NCI-H82 treated with DMSO at 0.1 percent for 48 hours (cell line): ENCODE data around the gene MTPN.
A peak's percentile ranks its signal among the peaks of the same experiment; 100 is the strongest.

ENCODE experiments used
- DNase-seq: peaks from one replicate; lab custom pipeline; 2025; ENCODE audit not compliant: unreplicated experiment; lab: John Stamatoyannopoulos, UW

The MTPN gene, protein sequence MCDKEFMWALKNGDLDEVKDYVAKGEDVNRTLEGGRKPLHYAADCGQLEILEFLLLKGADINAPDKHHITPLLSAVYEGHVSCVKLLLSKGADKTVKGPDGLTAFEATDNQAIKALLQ

DNA sequence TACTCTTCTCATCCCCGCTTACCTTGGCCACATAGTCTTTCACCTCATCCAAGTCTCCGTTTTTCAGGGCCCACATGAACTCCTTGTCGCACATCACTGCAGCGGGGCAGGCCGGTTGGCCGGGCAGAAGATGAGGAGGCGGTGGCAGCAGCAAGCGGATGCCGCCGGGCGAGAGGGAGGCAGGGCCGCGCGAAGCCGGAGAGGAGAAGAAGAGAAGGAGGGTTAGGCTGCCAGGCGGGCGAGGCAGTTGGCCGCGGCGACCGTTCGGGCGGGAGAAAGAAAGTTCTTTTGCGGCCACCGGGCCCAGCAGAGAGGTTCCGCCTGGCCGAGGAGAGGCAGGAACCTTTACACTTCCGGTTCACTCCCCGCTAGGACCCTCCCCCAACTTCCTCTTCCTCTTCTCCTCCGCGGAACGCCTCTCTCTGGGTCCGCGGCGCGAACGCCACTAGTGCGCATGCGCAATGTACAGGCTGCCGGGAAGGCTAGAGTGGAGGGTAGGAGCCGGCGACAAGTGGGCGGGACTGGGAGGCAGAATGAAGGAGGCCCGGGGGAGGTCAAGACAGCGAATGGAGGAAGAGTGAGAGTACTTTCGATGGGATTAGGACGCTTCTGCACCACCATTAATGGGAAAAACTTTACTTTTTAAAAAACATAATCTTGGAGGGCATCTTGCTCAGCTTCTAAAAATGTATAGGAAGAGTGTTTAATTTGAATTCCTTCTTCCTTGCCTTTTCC, at the start of gene MTPN:
MTPN (minus strand) TSS at position 353 of the 735 bp plus-strand sequence; CDS start at position 94, 259 bp downstream.
- DNase-seq, result peak; percentile 96

DNA sequence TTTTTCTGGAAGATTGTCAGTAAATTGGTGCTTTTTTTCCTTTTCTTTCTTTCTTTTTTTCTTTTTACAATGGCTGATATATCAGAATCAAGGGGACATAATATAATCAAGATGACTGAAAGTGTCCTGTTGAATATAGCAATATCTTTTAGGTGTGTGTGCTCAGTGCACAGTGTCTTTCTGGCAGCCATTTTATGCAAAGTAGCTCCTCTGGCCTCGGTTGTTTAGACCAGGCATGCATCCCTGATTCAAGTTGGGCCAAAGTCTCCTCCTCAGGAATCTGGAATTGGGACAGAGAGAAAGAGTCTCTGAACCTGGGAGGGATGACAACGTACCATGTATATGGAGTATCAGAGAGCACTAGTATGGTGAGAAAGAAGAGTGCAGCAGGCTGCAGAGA, 49.0 kb upstream of the MTPN start:
- no peak for DNase-seq

DNA sequence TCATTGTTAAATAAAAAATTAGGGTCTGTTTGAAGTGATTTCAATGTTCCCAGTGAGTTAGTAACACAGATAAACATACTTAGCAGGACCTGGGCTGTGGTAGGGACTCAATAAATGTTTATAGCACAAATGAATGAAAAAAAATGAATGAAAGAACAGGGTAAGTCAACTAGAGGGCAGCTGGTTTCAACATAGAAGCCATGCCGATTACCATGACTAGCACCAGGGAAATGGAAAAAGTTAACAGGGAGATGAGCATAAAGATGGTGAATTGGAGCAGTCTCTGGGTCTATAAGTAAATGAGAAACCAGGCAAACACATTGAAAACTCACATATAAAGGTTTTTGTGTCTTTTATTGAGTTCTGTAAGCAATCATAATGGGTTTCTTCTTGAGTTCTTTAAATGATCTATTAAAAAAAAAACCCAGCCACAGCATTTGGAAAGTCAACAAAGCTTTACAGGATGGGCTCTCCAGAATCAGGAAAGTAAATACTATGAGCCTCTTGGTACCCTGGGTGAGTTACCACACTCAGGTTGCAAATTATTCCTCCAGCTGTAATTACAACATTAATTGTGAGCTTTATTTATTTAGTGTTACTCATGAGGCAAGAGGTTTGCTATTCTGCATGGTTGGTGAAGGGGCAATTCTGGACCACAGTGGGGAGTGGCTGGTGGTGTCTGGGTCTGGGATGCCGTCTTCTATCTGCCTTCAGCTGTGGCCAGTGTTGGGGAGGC, 46.1 kb upstream of the MTPN start:
- DNase-seq, result no peak

DNA sequence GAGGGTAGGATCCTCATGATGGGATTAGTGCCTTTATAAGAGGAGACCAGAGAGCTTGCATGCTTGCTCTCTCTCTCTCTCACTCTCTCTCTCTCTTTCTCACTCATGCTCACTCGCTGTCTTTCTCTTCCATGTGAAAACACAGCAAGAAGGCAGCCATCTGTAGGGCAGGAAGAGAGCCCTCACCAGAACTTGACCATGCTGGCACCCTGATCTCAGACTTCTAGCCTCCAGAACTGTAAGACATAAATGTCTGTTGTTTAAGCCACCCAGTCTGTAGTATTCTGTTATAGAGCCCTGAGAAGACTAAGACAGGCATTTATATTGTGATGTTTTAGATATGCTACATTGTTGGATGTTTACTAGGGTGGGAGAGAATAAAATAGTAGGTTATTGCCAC, 43.4 kb upstream of the MTPN start:
- no peak for DNase-seq

DNA sequence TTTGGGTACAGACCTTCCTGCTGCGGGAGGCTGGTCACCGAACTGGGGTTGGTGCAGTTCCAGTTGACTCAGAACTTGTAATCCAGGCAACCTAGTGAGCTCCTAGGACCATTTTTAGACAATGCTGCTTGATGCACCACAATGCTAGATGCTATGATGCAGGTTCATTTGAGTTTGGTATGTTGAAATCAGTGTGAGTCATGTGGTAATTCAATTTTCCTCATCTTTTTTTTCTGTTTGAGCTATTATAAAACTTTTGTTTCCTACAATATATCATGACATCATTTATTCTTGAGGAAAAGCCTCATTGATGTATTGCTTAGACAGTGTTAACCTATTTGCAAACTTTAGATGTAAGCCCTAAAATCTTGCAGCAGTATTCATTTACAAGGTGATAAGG, 40.9 kb upstream of the MTPN start:
- DNase-seq, result no peak

DNA sequence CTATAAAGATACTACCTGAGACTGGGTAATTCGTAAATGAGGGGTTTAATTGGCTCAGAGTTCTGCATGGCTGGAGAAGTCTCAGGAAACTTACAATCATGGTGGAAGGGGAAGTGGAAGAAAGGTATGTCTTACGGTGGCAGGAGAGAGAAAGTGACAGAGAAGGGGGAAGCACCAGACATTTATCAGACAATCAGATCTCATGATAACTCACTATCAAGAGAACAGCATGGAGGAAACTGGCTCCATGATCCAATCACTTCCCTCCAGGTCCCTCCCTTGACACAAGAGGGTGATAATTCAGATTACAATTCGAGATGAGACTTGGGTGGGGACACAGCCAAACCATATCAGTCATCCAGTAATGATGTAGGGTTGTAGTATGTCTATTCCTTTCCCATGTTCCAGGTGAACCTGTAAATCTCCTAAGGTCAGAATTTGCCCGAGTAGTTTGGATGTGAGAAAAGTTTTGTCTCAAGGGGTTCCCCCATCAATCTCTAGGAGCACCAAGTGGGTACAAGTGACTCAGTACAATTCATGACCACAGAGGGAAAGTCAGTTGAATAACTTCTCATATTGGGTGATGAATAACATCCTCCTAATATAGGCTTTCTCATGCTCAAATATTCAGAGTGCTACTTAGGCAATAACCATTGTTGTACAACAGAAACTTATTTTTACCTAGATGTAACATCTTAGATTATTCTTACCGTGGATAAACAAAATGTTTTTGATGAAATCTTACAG, 39.7 kb upstream of the MTPN start:
- no peak for DNase-seq

DNA sequence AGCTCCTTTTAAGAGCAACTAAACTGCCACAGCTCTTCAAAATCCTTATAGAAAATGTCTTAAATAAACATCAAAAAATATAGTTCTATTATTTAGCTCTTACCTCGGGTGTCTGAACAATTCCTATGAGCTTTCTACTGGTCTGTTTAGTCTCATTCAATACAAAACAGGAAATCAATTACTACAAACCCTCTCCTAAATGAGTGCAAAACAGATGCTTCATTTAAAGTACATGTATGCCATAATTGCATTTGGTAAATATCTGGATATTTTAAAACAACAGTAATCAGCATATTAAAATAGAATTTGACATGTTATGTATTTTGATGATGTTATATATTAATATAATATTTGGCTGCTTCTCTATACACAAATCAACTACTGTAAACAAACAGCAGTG, 38.5 kb upstream of the MTPN start:
- DNase-seq, result no peak

DNA sequence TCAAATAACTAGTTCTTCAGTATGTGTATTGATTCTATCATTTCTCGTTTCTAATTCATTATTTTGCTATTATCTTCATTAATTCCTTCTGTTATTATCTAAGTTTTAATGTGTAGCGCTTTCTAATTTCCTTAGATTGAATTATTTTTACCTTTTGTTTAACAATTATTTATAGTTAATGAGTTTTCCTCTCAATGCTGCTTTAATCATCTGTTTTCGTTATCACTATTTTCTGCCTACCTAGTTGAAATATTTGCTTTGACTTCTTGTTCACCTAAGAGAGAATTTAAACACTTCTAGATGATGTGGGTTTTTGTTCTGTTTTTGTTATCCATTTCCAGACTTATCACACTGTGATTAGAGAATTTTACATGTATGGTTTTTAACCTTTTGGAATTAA, 37.5 kb upstream of the MTPN start:
- DNase-seq, result no peak

DNA sequence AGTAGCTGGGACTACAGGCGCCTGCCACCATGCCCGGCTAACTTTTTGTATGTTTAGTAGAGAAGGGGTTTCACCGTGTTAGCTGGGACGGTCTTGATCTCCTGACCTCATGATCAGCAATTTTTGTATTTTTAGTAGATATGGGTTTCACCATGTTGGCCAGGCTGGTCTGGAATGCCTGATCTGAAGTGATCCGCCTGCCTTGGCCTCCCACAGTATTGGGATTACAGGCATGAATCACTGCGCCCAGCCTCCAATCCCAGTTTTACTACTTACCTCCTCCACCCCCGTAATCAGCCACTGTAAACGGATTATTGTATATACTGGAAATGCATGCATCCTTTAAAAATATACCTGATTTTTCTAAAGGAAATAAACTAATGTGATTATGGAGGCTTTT, 35.1 kb upstream of the MTPN start:
- DNase-seq, result no peak

DNA sequence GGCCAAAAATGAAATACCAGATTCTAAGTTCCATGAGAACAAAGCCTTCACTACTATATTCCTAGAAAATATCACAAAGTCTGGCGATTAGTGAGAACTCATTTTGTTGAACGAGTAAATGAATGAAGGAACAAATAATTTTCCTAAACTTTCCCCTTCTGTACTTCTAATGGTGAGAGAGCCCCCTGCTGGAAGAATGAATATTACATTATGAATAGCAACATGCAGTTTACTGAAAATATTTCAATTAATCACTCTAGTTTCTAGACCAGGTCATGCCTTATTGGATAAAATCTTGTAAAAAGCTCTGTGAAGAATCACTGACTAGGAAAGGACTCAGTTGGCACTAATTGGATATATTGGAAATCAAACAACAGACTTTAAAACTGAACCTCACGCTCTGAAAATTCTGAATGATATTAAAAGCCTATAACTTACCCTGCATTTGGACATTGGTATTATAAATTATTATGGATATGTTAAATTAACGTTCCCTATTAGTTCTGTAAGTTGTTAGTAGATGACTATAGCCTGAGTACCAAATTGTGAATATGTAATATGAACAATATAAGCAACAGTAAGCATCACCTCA, 32.4 kb upstream of the MTPN start:
- DNase-seq, result peak; percentile 42

DNA sequence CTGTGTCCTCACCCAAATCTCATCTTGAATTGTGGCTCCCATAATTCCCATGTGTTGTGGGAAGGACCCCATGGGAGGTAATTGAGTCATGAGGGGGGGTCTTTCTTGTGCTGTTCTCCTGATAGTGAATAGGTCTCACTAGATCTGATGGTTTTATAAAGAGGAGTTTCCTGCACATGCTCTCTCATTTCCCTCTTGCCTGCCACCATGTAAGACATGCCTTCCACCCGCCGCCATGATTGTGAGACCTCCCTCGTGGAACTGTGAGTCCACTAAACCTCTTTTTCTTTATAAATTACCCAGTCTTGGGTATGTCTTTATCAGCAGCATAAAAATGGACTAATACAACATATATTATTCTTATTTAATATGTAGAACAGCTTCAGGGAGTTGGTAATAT, 29.0 kb upstream of the MTPN start:
- DNase-seq, result no peak

DNA sequence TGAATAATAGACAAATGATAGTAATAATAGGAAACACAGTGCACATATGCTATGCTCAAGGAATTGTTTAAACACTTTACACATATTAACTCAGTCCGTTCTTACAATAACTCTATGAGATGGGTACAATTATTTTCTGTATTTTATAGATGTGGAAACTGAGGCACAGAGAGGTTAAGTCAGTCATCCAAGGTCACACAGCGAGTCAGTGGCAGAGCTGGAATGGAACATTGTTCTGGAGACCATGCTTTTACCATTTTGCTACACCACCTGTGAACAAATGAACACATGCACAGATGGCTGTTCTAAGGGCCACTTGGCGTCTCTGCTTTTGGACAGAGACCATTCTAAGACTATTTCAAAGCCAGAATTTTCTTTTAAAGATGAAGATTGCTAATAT, 26.9 kb upstream of the MTPN start:
- DNase-seq, result no peak

DNA sequence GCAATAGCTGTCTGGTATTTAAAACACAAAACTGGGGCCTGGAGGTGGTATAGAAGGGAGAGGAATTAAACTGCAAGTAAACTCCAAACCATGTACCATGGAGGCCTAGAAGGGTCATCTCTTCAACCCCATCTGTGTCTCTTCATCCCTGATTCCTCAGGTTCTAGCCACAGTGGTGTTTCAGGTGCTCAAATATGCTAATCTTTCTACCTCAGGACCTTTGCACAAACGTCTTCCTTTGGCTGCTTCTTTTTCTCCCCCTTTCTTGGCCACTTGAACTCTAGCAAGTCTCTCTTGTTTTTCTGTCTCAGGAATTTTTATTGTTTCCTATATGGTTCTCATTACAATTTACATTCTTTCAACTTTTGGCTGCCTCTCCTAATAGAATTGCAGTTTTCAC, 25.6 kb upstream of the MTPN start:
- no peak for DNase-seq

DNA sequence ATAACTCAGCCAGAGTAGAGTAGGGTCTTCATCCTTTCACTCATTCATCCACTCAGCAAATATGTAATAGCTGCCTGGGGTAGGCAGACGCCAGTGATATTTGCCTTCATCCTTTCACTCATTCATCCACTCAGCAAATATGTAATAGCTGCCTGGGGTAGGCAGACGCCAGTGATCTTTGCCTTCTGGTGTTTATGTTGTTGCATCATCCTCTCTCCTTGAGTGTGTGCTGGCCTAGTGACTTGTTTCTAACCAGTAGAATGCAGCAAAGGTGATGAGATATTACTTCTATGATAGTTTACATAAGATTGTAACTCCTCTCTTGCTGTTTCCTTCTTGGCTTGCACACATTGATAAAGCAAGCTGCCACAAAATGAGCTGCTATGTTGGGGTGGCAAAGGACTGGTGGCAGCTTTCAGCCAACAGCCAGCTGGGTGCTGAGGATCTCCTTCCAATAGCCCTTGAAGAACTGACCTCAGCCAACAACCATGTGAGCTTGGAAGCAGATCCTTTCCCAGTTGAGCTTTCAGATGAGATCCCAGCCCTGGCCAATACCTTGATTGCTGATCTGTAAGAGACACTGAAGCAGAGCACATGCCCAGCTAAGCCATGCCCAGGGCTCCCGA, 23.2 kb upstream of the MTPN start:
- no peak for DNase-seq

DNA sequence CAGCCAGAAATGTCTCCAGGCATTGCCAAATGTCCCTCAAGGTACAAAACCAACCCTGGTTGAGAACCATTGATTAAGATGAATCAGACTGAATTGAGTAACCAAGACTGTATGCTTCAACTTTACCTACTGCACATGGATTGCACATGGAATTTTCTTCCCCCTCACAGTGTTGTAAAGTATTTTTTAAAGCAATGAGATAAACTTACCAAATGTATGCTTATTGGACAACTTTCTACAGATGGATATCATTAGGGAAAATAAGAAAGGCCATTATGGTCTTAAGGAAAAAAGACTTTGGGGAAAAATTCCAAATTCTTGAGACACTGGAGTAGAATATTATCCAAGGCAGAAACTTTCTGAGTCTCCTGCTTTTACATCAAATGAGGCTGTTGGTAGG, 20.9 kb upstream of the MTPN start:
- no peak for DNase-seq

DNA sequence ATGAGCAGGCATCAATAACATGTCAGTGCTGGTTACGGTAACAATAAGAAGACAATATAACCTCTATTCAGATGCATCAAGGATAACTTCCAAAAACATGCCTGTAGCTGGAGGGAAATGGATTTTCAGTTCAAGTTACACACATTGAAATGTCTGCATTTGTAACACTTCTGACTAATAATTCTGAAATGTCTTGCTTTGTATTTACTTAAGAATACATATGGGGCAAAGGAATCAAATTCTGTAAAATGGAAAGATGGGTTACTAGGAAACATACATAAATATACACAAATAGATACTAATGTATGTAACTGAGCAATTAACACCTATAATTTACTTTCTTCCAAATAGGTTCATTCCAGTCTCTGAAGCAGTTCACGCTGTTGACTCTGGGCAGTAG, 18.6 kb upstream of the MTPN start:
- no peak for DNase-seq

DNA sequence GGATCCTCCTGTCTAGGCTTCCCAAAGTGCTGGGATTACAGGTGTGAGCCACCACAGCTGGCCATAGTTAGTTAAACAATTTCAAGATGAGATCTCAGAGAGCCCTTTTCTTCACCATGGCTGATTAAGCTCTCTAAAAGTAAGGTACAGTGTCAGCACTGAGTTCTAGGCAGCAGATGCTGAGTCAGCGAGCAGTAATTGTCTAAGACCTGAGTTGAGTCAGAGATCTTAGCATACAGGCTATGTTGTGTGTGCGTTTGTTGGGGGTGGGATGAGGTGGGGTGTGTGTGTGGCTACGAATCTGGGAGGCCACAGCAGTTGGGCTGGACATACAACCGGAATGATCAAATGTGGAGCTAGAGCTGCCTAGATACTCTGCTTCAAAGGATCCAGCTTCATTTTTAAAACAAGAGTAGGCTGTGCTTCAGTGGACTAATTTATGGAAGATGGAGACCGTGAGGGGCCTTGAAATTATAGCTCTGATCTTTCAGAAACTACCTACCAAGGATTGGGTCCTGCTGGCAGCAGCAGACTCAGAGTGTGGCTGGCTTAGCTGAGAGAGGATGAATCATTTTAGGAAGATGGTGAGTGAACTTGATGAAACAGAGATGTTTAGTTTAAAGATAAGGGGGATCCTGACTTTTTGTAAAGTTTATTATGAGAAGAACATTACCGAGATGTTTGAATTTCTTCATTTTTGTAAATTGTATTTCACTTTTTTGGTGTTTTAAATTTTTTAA, 17.5 kb upstream of the MTPN start:
- DNase-seq, result no peak

DNA sequence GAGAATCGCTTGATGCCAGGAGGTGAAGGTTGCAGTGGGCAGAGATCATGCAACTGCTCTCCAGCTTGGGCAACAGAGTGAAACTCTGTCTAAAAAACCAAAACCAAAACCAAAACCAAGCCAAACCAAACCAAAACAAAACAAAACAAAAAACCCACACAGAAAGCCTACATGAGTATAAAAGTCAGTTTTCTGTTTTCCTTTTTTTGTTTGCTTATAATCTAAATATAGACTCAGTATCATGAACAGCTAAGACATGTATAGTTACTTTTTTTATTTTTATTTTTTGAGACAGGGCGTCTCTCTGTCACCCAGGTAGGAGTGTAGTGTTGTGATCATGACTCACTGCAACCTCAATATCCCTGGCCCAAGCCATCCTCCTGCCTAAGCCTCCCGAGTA, 16.8 kb upstream of the MTPN start:
- no peak for DNase-seq

DNA sequence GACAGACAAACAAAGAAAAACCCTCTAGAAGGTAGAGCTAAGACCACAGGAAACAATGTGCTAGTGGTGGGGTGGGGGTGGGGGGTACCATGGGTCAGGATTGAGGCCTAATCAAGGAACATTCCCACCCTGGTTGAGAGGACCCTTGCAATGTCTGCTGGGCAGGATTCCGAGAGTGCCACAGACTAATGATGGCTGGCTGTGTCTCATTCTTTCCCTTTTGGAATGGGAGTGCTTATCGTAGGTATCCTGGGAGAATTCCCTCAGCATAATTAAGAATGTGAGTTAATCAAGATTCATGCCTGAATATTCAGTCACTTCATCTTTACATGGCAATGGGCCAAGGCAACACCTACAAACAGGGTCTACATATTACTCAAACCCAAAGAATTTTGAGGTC, 14.7 kb upstream of the MTPN start:
- DNase-seq, result no peak

DNA sequence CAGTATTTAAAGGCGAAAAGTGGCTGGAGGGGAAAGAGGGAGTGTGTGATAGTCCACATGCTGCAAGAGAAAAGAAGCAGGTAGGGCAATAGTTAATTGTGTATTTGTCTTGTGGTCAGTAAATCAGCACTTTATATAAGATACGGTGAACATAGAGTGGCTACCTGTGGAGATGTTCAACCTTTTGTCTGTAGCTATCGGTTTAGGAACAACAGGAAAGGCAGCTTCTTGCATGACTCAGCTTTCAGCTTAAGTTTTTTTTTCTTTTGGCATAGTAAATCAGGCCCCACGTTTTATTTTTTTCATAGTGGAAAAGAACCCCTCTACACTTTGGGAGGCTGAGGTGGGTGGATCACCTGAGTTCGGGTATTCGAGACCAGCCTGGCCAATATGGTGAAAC, 14.2 kb upstream of the MTPN start:
- DNase-seq, result no peak
